ENCODE results near the gene FOXN3. TPM values are rescaled to one million over a fixed set of nuclear protein-coding genes. Genes with fewer than 3 reads are reported as not detected.

FOXN3 gene
- total and polyA plus RNA-seq, 2 donors (not counting 1 experiment from before 2014, with no cell fraction given), result 27.9 to 33.3 TPM

DNA sequence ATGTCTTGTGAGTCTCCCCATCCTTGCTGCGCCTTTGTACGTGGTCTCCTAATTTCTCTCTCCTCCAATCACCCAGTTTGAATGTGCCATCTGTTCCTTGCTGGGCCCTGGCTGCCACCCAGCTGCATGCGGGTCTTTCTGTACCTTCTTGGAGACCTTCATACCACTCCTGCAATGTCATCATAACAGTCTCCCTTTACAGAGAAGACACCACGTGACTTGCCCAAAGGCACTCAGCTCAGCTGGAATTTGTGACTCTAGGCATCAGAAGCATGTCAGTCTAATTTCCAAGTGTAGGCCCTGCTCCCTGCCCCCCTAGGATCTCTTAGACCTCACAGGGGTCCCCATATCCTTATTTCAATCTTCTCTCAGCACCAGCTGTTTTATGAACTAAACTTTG lies 308.4 kb downstream of the FOXN3 start:
- Histone ChIP-seq H3K9ac (ENCODE audit: insufficient read depth, low read length) (no peak overlapping the region), H3K4me1 (ENCODE audit: control insufficient read depth, extremely low read depth, insufficient read depth, low read length) (no peaks in the 10 kb centered on the region), H3K27me3 (ENCODE audit: control insufficient read depth, insufficient read depth, low read length) (peaks cover 2% of the 10 kb centered on the region), H3K4me2 (ENCODE audit: extremely low read depth, insufficient read depth, low read length) (no peak overlapping the region), H3K27ac (ENCODE audit: insufficient read depth, low read length) (no peak overlapping the region), H3K9me3 (ENCODE audit: control insufficient read depth, insufficient read depth, low read depth, low read length) (no peaks in the 10 kb centered on the region), H3K79me2 (ENCODE audit: control insufficient read depth, insufficient read depth, low read length) (no peaks in the 10 kb centered on the region), H2AFZ (ENCODE audit: low read length) (no peak overlapping the region), H4K20me1 (ENCODE audit: control insufficient read depth, extremely low read depth, insufficient read depth, low read length) (no peaks in the 10 kb centered on the region), H3K4me3 (replicated peaks in 1 of 4; ENCODE audit: control extremely low read depth in 1 of 4, insufficient read depth in 1 of 4, low read depth in 3 of 4, low read length in 4 of 4) (no peak overlapping the region), H3K36me3 (ENCODE audit: control insufficient read depth, insufficient read depth, low read length) (no peaks in the 10 kb centered on the region)
- TF ChIP-seq EZH2 (IDR thresholded peaks at IDR 0.05; ENCODE audit: low read length, missing control alignments), result no peak
- TF ChIP-seq, protein P1, sequence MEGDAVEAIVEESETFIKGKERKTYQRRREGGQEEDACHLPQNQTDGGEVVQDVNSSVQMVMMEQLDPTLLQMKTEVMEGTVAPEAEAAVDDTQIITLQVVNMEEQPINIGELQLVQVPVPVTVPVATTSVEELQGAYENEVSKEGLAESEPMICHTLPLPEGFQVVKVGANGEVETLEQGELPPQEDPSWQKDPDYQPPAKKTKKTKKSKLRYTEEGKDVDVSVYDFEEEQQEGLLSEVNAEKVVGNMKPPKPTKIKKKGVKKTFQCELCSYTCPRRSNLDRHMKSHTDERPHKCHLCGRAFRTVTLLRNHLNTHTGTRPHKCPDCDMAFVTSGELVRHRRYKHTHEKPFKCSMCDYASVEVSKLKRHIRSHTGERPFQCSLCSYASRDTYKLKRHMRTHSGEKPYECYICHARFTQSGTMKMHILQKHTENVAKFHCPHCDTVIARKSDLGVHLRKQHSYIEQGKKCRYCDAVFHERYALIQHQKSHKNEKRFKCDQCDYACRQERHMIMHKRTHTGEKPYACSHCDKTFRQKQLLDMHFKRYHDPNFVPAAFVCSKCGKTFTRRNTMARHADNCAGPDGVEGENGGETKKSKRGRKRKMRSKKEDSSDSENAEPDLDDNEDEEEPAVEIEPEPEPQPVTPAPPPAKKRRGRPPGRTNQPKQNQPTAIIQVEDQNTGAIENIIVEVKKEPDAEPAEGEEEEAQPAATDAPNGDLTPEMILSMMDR (conservative IDR thresholded peaks at IDR 0.05 in 1 of 2, IDR thresholded peaks at IDR 0.05 in 1 of 2; ENCODE audit: low read depth in 1 of 2, low read length in 2 of 2), result no peak
- DNase-seq (ENCODE audit: low read depth in 2 of 2), result no peak

DNA sequence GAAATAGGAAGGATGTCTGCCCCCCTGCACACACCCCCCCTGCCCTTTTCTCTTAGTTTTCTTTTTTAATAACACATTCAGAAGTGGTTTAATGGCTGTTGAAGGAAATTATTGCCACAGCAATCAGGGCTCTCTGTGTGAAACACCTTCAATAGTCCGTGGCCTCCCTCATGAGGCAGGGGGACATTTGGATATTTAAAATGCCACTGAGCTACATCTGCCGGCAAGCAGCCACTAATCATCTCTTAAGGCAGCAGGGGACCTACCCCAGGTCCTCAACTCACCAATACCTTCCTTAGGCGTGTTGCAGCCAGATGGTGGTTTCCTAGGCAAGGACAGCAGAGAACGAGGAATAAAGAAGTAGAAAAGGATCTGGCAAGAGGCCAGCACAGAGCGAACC lies 309.4 kb downstream of the FOXN3 start:
- Histone ChIP-seq H3K36me3 (ENCODE audit: control insufficient read depth, insufficient read depth, low read length) (no peaks in the 10 kb centered on the region), H3K27me3 (ENCODE audit: control insufficient read depth, insufficient read depth, low read length) (peaks cover 2% of the 10 kb centered on the region), H3K79me2 (ENCODE audit: control insufficient read depth, insufficient read depth, low read length) (no peaks in the 10 kb centered on the region), H2AFZ (ENCODE audit: low read length) (no peak overlapping the region), H3K4me3 (replicated peaks in 1 of 4; ENCODE audit: control extremely low read depth in 1 of 4, insufficient read depth in 1 of 4, low read depth in 3 of 4, low read length in 4 of 4) (no peak overlapping the region), H3K4me2 (ENCODE audit: extremely low read depth, insufficient read depth, low read length) (no peak overlapping the region), H3K27ac (ENCODE audit: insufficient read depth, low read length) (no peak overlapping the region), H3K4me1 (ENCODE audit: control insufficient read depth, extremely low read depth, insufficient read depth, low read length) (no peaks in the 10 kb centered on the region), H3K9me3 (ENCODE audit: control insufficient read depth, insufficient read depth, low read depth, low read length) (no peaks in the 10 kb centered on the region), H4K20me1 (ENCODE audit: control insufficient read depth, extremely low read depth, insufficient read depth, low read length) (no peaks in the 10 kb centered on the region), H3K9ac (ENCODE audit: insufficient read depth, low read length) (no peak overlapping the region)
- DNase-seq (ENCODE audit: low read depth in 2 of 2), result no peak
- no peak for TF ChIP-seq EZH2 (IDR thresholded peaks at IDR 0.05; ENCODE audit: low read length, missing control alignments)
- TF ChIP-seq, protein P1 (conservative IDR thresholded peaks at IDR 0.05 in 1 of 2, IDR thresholded peaks at IDR 0.05 in 1 of 2; ENCODE audit: low read depth in 1 of 2, low read length in 2 of 2), result no peak
